Duodenal mucosa (tissue), 2 donors: ENCODE measurements around the gene TMEM164.
"Not testable (repeated sequence)": the region's sequence is repeated elsewhere in the genome, so short reads cannot be mapped to it uniquely, and the experiment has no call there.

Experiments used
- H3K27ac ChIP-seq: one replicate; pipeline ENCODE4 v1.7.0; 2013; ENCODE audit warnings: low read depth, low read length
- H3K27me3 ChIP-seq, 2 donors: one replicate each; pipeline ENCODE4 v1.7.0; 2013; ENCODE audit warnings: low read length in 2 of 2, control low read depth in 1 of 2; ENCODE audit not compliant: insufficient read depth in 2 of 2, control insufficient read depth in 1 of 2
- H3K36me3 ChIP-seq, 2 donors: one replicate each; pipeline ENCODE4 v1.7.0; 2013; ENCODE audit warnings: low read length in 2 of 2, control low read depth in 1 of 2; ENCODE audit not compliant: insufficient read depth in 2 of 2, control insufficient read depth in 1 of 2
- H3K4me1 ChIP-seq, 2 donors: one replicate each; pipeline ENCODE4 v1.7.0; 2013; ENCODE audit warnings: low read length in 2 of 2, control low read depth in 1 of 2; ENCODE audit not compliant: insufficient read depth in 2 of 2, control insufficient read depth in 1 of 2
- H3K4me3 ChIP-seq, 2 donors: one replicate each; pipeline ENCODE4 v1.7.0; 2013; ENCODE audit warnings: low read length in 2 of 2, low read depth in 1 of 2
- H3K9ac ChIP-seq, 2 donors: one replicate each; pipeline ENCODE4 v1.7.0; 2013; ENCODE audit warnings: low read length in 2 of 2, low read depth in 1 of 2
- H3K9me3 ChIP-seq, 2 donors: one replicate each; pipeline ENCODE4 v1.7.0; 2013; ENCODE audit warnings: low read length in 2 of 2, control low read depth in 1 of 2; ENCODE audit not compliant: control insufficient read depth in 1 of 2

TMEM164 gene

GRCh38 chrX:109985210-109985609 lies 17.7 kb upstream of the TMEM164 start:
- not testable (repeated sequence) for H3K4me3 ChIP-seq, H3K36me3 ChIP-seq, H3K27me3 ChIP-seq, H3K9me3 ChIP-seq, H3K27ac ChIP-seq, H3K4me1 ChIP-seq, H3K9ac ChIP-seq

- Histone ChIP-seq H3K9me3 (no peaks in the 10 kb centered on the region), H3K4me1 (no peaks in the 10 kb centered on the region), H3K36me3 (no peaks in the 10 kb centered on the region), H3K27me3 (no peaks in the 10 kb centered on the region), H3K9ac (no peak overlapping the region), H3K4me3 (no peak overlapping the region), H3K27ac (no peak overlapping the region)
These were observed 15.0 kb upstream of the TMEM164 start for GRCh38 chrX:109987884-109988283.

GRCh38 chrX:109990582-109991276 lies 12.2 kb upstream of the TMEM164 start:
- Histone ChIP-seq H3K9me3 (no peaks in the 10 kb centered on the region), H3K27me3 (no peaks in the 10 kb centered on the region), H3K9ac (no peak overlapping the region), H3K4me3 (no peak overlapping the region), H3K4me1 (no peaks in the 10 kb centered on the region), H3K27ac (no peak overlapping the region), H3K36me3 (no peaks in the 10 kb centered on the region)

GRCh38 chrX:109992203-109992602 lies 10.7 kb upstream of the TMEM164 start:
- Histone ChIP-seq H3K27ac (no peak overlapping the region), H3K9me3 (no peaks in the 10 kb centered on the region), H3K9ac (no peak overlapping the region), H3K36me3 (no peaks in the 10 kb centered on the region), H3K4me3 (no peak overlapping the region), H3K27me3 (no peaks in the 10 kb centered on the region), H3K4me1 (no peaks in the 10 kb centered on the region)

GRCh38 chrX:109995155-109995554 lies 7.8 kb upstream of the TMEM164 start:
- H3K36me3 ChIP-seq = no peaks in the 10 kb centered on the region
- H3K27ac ChIP-seq = no peak overlapping the region
- no peak overlapping the region for H3K4me3 ChIP-seq
- H3K9me3 ChIP-seq = no peaks in the 10 kb centered on the region
- no peaks in the 10 kb centered on the region for H3K27me3 ChIP-seq
- H3K9ac ChIP-seq = no peak overlapping the region
- H3K4me1 ChIP-seq = no peaks in the 10 kb centered on the region

GRCh38 chrX:109997786-109998452 lies 5.0 kb upstream of the TMEM164 start:
- Histone ChIP-seq H3K9me3 (no peaks in the 10 kb centered on the region), H3K27ac (no peak overlapping the region), H3K9ac (no peak overlapping the region), H3K27me3 (no peaks in the 10 kb centered on the region), H3K36me3 (no peaks in the 10 kb centered on the region), H3K4me1 (peaks cover 4 to 11% of the 10 kb centered on the region in 2 donors), H3K4me3 (no peak overlapping the region)

- Histone ChIP-seq H3K9me3 (no peaks in the 10 kb centered on the region), H3K4me1 (peaks cover 11 to 14% of the 10 kb centered on the region in 2 donors), H3K36me3 (no peaks in the 10 kb centered on the region), H3K27me3 (no peaks in the 10 kb centered on the region), H3K27ac (no peak overlapping the region), H3K4me3 (no peak overlapping the region), H3K9ac (no peak overlapping the region)
These were observed 2.9 kb upstream of the TMEM164 start for GRCh38 chrX:110000000-110000399.

- Histone ChIP-seq H3K36me3 (no peaks in the 10 kb centered on the region), H3K4me3 (no peak overlapping the region), H3K9me3 (no peaks in the 10 kb centered on the region), H3K27ac (no peak overlapping the region), H3K4me1 (peaks cover 16 to 24% of the 10 kb centered on the region in 2 donors), H3K9ac (peak overlapping the region in 1 of 2 donors; percentile 33), H3K27me3 (no peaks in the 10 kb centered on the region)
These were observed 1.8 kb upstream of the TMEM164 start for GRCh38 chrX:110000847-110001713.

GRCh38 chrX:110001740-110002299 lies 1.1 kb upstream of the TMEM164 start:
- Histone ChIP-seq H3K9ac (peak overlapping the region; percentile 33 to 47), H3K4me1 (peaks cover 16 to 31% of the 10 kb centered on the region in 2 donors), H3K4me3 (peak overlapping the region; percentile 66 to 67), H3K27ac (peak overlapping the region; percentile 10), H3K27me3 (no peaks in the 10 kb centered on the region), H3K36me3 (no peaks in the 10 kb centered on the region), H3K9me3 (no peaks in the 10 kb centered on the region)
